Measurements from ENCODE around the gene HDAC4. TPM values are rescaled to one million over a fixed set of nuclear protein-coding genes. Genes with fewer than 3 reads are reported as not detected.

Gene HDAC4
- total and polyA plus RNA-seq, 2 donors (not counting 1 experiment from before 2014, with no cell fraction given), result 13.5 to 46.0 TPM

- Mint-ChIP-seq H3K4me1 (no peaks in the 10 kb centered on the region), H3K4me3 (no peak overlapping the region), H3K9me3 (ENCODE audit: insufficient read depth) (peaks cover 3% of the 10 kb centered on the region), H3K27ac (no peak overlapping the region), H3K27me3 (peaks cover 57% of the 10 kb centered on the region)
- peaks cover 0 to 14% (median 0%) of the 10 kb centered on the region in 3 donors for H3K9me3 ChIP-seq (ENCODE audit: control extremely low read depth in 1 of 3, control insufficient read depth in 2 of 3, insufficient read depth in 1 of 3, low read length in 2 of 3)
- H3K9ac ChIP-seq (ENCODE audit: low read length), result no peak overlapping the region
- WGBS (ENCODE audit: insufficient coverage), result 0% methylated on average over 1 of the region's 11 CpGs
- no peaks in the 10 kb centered on the region for H3K36me3 ChIP-seq (replicated peaks in 1 of 2; ENCODE audit: control extremely low read depth in 1 of 2, control insufficient read depth in 1 of 2, extremely low read depth in 1 of 2, insufficient read depth in 2 of 2, low read length in 1 of 2)
- H4K20me1 ChIP-seq (ENCODE audit: control insufficient read depth, insufficient read depth, low read length, poor library complexity, severe bottlenecking), result no peaks in the 10 kb centered on the region
- peaks cover 0 to 20% (median 1%) of the 10 kb centered on the region in 4 experiments for H3K27me3 ChIP-seq (replicated peaks in 1 of 4; ENCODE audit: control extremely low read depth in 1 of 4, control insufficient read depth in 3 of 4, insufficient read depth in 4 of 4, low read length in 3 of 4)
- ATAC-seq (ENCODE audit: low read depth) (no peak), DNase-seq (no peak)
- ChIA-PET CTCF (no interaction called here), POLR2A (interaction anchor here (0.6 kb wide), 1 partner anchor 12 kb away, joined by 3 read pairs; the partner anchor contains the start of gene HDAC4)
- H2AFZ ChIP-seq (ENCODE audit: insufficient read depth, low read depth, low read length, poor library complexity, severe bottlenecking), result no peak overlapping the region
- H3K4me2 ChIP-seq (replicated peaks; ENCODE audit: low read depth, low read length, poor library complexity, severe bottlenecking), result no peak overlapping the region
- TF ChIP-seq EZH2 (IDR thresholded peaks at IDR 0.05; ENCODE audit: borderline replicate concordance, insufficient read depth, low read depth, low read length, poor library complexity, severe bottlenecking), result no peak
- TF ChIP-seq, protein P1, sequence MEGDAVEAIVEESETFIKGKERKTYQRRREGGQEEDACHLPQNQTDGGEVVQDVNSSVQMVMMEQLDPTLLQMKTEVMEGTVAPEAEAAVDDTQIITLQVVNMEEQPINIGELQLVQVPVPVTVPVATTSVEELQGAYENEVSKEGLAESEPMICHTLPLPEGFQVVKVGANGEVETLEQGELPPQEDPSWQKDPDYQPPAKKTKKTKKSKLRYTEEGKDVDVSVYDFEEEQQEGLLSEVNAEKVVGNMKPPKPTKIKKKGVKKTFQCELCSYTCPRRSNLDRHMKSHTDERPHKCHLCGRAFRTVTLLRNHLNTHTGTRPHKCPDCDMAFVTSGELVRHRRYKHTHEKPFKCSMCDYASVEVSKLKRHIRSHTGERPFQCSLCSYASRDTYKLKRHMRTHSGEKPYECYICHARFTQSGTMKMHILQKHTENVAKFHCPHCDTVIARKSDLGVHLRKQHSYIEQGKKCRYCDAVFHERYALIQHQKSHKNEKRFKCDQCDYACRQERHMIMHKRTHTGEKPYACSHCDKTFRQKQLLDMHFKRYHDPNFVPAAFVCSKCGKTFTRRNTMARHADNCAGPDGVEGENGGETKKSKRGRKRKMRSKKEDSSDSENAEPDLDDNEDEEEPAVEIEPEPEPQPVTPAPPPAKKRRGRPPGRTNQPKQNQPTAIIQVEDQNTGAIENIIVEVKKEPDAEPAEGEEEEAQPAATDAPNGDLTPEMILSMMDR (IDR thresholded peaks at IDR 0.05), result no peak
- H3K27ac ChIP-seq (ENCODE audit: low read length in 2 of 2), result no peak overlapping the region
- H3K4me3 ChIP-seq (ENCODE audit: control extremely low read depth in 1 of 5, extremely low read depth in 1 of 5, insufficient read depth in 1 of 5, low read depth in 2 of 5, low read length in 4 of 5), result no peak overlapping the region
- intact Hi-C loops (cut with micrococcal nuclease), result no loop called here
- H3K79me2 ChIP-seq (ENCODE audit: control insufficient read depth, insufficient read depth, low read length), result no peaks in the 10 kb centered on the region
- H3K4me1 ChIP-seq (ENCODE audit: control insufficient read depth in 2 of 2, insufficient read depth in 2 of 2, low read length in 2 of 2), result no peaks in the 10 kb centered on the region
Measured at GRCh38 chr2:239412905-239413603, 12.2 kb upstream of the HDAC4 start.

GRCh38 chr2:239411549-239412319 is 10.9 kb upstream of the HDAC4 start:
- POLR2A ChIA-PET, result no interaction called here
- Mint-ChIP-seq H3K27me3 (peaks cover 49% of the 10 kb centered on the region), H3K9me3 (ENCODE audit: insufficient read depth) (peaks cover 3% of the 10 kb centered on the region), H3K4me1 (no peaks in the 10 kb centered on the region), H3K4me3 (no peak overlapping the region), H3K27ac (no peak overlapping the region)
- peaks cover 0 to 24% (median 0%) of the 10 kb centered on the region in 4 experiments for H3K27me3 ChIP-seq (replicated peaks in 1 of 4; ENCODE audit: control extremely low read depth in 1 of 4, control insufficient read depth in 3 of 4, insufficient read depth in 4 of 4, low read length in 3 of 4)
- 97% methylated on average over 6 of the region's 8 CpGs for WGBS (ENCODE audit: insufficient coverage)
- peaks cover 0 to 14% (median 0%) of the 10 kb centered on the region in 3 donors for H3K9me3 ChIP-seq (ENCODE audit: control extremely low read depth in 1 of 3, control insufficient read depth in 2 of 3, insufficient read depth in 1 of 3, low read length in 2 of 3)
- no peak overlapping the region for H3K4me3 ChIP-seq (ENCODE audit: control extremely low read depth in 1 of 5, extremely low read depth in 1 of 5, insufficient read depth in 1 of 5, low read depth in 2 of 5, low read length in 4 of 5)
- TF ChIP-seq, protein P1 (IDR thresholded peaks at IDR 0.05), result no peak
- no peak for TF ChIP-seq EZH2 (IDR thresholded peaks at IDR 0.05; ENCODE audit: borderline replicate concordance, insufficient read depth, low read depth, low read length, poor library complexity, severe bottlenecking)
- no peak overlapping the region for H3K9ac ChIP-seq (ENCODE audit: low read length)
- intact Hi-C loops (cut with micrococcal nuclease), result no loop called here
- CTCF ChIA-PET, result no interaction called here
- H3K27ac ChIP-seq (ENCODE audit: low read length in 2 of 2), result no peak overlapping the region
- no peaks in the 10 kb centered on the region for H3K79me2 ChIP-seq (ENCODE audit: control insufficient read depth, insufficient read depth, low read length)
- no peaks in the 10 kb centered on the region for H3K36me3 ChIP-seq (replicated peaks in 1 of 2; ENCODE audit: control extremely low read depth in 1 of 2, control insufficient read depth in 1 of 2, extremely low read depth in 1 of 2, insufficient read depth in 2 of 2, low read length in 1 of 2)
- H2AFZ ChIP-seq (ENCODE audit: insufficient read depth, low read depth, low read length, poor library complexity, severe bottlenecking), result no peak overlapping the region
- H3K4me2 ChIP-seq (replicated peaks; ENCODE audit: low read depth, low read length, poor library complexity, severe bottlenecking), result no peak overlapping the region
- ATAC-seq (ENCODE audit: low read depth), result no peak
- no peaks in the 10 kb centered on the region for H4K20me1 ChIP-seq (ENCODE audit: control insufficient read depth, insufficient read depth, low read length, poor library complexity, severe bottlenecking)
- DNase-seq, result no peak
- no peaks in the 10 kb centered on the region for H3K4me1 ChIP-seq (ENCODE audit: control insufficient read depth in 2 of 2, insufficient read depth in 2 of 2, low read length in 2 of 2)
